MCF 10A (cell line): Measurements from ENCODE around the gene CHIC1. TPM values are rescaled to one million over a fixed set of nuclear protein-coding genes. Genes with fewer than 3 reads are reported as not detected.
A peak's percentile ranks its signal among the peaks of the same experiment; 100 is the strongest.

Experiments
- BruUV-seq: library from RNA; stranded (reverse); fragments of 400-500 nt; replicated peaks from 2 replicates; lab custom pipeline; 2021; lab: Mats Ljungman, UMichigan
- CTCF ChIA-PET: fragments of 300-600 bp; sonication (Branson Sonifier 250); formaldehyde crosslinking; extraction: SDS; loops from one replicate; lab custom pipeline; 2021; ENCODE audit warnings: antibody characterized with exemption, inconsistent platforms; lab: Yijun Ruan, JAX
- POLR2A ChIA-PET: fragments of 300-600, 350-650 bp; sonication (Branson Sonifier 250); formaldehyde crosslinking; extraction: SDS; loops from one replicate; lab custom pipeline; 2020; ENCODE audit warnings: antibody characterized with exemption, inconsistent platforms; lab: Yijun Ruan, JAX
- DNase-seq: peaks from one replicate; pipeline ENCODE4 v3.0.0-alpha.2; 2018; ENCODE audit not compliant: unreplicated experiment
- H3K27ac Mint-ChIP-seq: one replicate; pipeline ENCODE4 v1.8.0; 2022; ENCODE audit warnings: mild to moderate bottlenecking, low read depth, mixed read lengths; ENCODE audit not compliant: unreplicated experiment
- H3K27me3 Mint-ChIP-seq: one replicate; pipeline ENCODE4 v1.8.0; 2022; ENCODE audit warnings: mixed read lengths; ENCODE audit not compliant: insufficient read depth, unreplicated experiment
- H3K36me3 Mint-ChIP-seq: one replicate; pipeline ENCODE4 v1.8.0; 2022; ENCODE audit warnings: mild to moderate bottlenecking, moderate library complexity, mixed read lengths; ENCODE audit not compliant: insufficient read depth, unreplicated experiment
- H3K4me1 Mint-ChIP-seq: one replicate; pipeline ENCODE4 v1.8.0; 2022; ENCODE audit warnings: mixed read lengths; ENCODE audit not compliant: insufficient read depth, unreplicated experiment
- H3K4me3 Mint-ChIP-seq: one replicate; pipeline ENCODE4 v1.8.0; 2022; ENCODE audit warnings: mild to moderate bottlenecking, moderate library complexity, mixed read lengths; ENCODE audit not compliant: unreplicated experiment
- H3K9me3 Mint-ChIP-seq: one replicate; pipeline ENCODE4 v1.8.0; 2022; ENCODE audit warnings: mixed read lengths; ENCODE audit not compliant: unreplicated experiment
- intact Hi-C: fragments of 100-400 bp; cut with micrococcal nuclease; formaldehyde crosslinking; loops from 2 replicates; pipeline ENCODE4 v1.14.1; 2022
- total RNA-seq: library from RNA; stranded (reverse); gene quantifications from 2 replicates; pipeline ENCODE4 v1.2.3, GENCODE V29; 2022
- TF ChIP-seq, protein P1 (sequence below): fragments of 200-600 bp; IDR thresholded peaks from one replicate; pipeline ENCODE4 v1.8.0; 2022; ENCODE audit warnings: antibody characterized with exemption, mild to moderate bottlenecking; ENCODE audit not compliant: unreplicated experiment

The CHIC1 gene
- total RNA-seq, 1 experiment from 2014 or later = 7.4 TPM

DNA sequence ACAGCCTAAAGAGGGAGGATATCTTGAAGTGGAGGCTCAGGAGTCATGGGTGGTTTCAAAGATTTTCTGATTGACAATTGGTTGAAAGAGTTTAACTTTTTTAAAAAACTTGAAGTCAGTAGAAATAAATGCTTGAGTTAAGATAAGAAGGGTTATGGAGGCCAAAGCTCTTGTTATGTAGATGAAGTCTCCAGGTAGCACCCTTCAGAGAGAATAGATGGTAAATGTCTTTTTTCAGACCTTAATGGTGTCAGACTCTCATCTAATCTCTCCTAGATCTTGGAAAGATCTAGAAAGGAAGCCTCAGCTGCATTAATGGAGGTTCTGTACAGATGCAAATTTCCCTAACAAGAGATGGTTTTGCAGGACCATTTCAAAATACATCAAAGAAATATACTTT is 6.8 kb upstream of the CHIC1 start:
- no peaks in the 10 kb centered on the region for H3K36me3 Mint-ChIP-seq
- H3K4me1 Mint-ChIP-seq = no peaks in the 10 kb centered on the region
- CTCF ChIA-PET = no interaction called here
- no peak overlapping the region for H3K27ac Mint-ChIP-seq
- TF ChIP-seq, protein P1, sequence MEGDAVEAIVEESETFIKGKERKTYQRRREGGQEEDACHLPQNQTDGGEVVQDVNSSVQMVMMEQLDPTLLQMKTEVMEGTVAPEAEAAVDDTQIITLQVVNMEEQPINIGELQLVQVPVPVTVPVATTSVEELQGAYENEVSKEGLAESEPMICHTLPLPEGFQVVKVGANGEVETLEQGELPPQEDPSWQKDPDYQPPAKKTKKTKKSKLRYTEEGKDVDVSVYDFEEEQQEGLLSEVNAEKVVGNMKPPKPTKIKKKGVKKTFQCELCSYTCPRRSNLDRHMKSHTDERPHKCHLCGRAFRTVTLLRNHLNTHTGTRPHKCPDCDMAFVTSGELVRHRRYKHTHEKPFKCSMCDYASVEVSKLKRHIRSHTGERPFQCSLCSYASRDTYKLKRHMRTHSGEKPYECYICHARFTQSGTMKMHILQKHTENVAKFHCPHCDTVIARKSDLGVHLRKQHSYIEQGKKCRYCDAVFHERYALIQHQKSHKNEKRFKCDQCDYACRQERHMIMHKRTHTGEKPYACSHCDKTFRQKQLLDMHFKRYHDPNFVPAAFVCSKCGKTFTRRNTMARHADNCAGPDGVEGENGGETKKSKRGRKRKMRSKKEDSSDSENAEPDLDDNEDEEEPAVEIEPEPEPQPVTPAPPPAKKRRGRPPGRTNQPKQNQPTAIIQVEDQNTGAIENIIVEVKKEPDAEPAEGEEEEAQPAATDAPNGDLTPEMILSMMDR = no peak
- no TSS peak for BruUV-seq
- peaks cover 44% of the 10 kb centered on the region for H3K27me3 Mint-ChIP-seq
- no peak overlapping the region for H3K4me3 Mint-ChIP-seq
- POLR2A ChIA-PET = no interaction called here
- no peaks in the 10 kb centered on the region for H3K9me3 Mint-ChIP-seq
- no peak for DNase-seq
- intact Hi-C loops = no loop called here

DNA sequence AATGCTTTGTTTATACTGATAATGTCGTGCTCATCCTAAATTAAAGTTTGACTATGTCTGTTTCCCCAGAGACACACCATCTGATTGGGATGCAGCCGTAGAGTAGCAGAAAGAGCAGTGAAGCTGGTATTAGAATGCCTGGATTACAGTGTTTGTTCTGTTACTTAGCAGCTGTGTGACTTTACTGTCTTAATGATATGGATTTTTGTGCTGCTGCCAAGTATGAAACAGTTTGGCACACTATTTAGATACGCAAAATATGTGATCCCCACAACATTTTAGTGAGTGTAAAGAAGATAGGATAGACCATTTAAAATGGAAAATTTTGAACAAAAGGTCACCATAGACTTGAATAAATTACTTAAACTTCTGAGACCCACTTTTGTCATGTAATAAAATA is 1.2 kb upstream of the CHIC1 start:
- TF ChIP-seq, protein P1 = no peak
- Mint-ChIP-seq H3K4me1 (no peaks in the 10 kb centered on the region), H3K27me3 (peaks cover 25% of the 10 kb centered on the region), H3K9me3 (no peaks in the 10 kb centered on the region), H3K27ac (no peak overlapping the region), H3K36me3 (no peaks in the 10 kb centered on the region), H3K4me3 (peak overlapping the region; percentile 83)
- no peak for DNase-seq
- ChIA-PET POLR2A (interaction anchor here (1.8 kb wide), 1 partner anchor 15 kb away, joined by 5 read pairs; no protein-coding TSS in a partner anchor), CTCF (no interaction called here)
- BruUV-seq = no TSS peak
- intact Hi-C loops = no loop called here

DNA sequence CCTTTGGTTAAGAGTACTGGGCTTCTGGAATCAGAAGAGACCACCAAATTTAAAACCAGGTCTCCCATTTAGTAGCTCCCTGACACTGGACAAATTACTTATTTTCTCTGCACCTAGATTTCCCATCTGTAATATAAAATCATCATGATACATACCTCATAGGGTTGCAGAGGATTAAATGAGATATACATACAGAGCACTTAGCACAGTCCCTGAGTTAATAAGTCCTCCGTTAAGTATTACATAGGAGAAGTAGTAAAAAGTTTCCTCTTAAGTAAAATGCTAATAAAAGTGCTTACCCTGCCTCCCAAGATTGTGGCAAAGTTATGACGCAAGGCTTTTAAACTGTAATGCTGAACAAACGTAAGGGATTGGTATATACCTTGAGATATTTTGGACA is 539 bp upstream of the CHIC1 start:
- no peaks in the 10 kb centered on the region for H3K36me3 Mint-ChIP-seq

DNA sequence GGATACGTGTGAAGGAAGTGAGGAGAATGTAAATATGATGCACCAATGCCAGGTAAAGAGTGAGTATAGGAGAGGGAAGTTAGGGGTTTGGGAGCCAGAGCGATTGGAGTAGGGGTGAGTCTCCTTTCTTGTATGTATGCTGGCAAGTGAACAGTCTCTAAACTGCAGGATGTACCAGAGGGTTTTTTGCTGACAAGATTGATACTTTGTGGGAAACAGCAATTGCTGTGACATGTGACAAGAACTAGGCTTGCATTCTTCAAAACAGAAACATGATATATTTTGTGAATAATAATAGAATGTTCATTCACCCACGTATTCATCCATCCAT is 706 bp downstream of the CHIC1 start:
- H3K4me3 Mint-ChIP-seq = peak overlapping the region; percentile 83
- no peaks in the 10 kb centered on the region for H3K4me1 Mint-ChIP-seq
- H3K36me3 Mint-ChIP-seq = no peaks in the 10 kb centered on the region
- intact Hi-C loops = no loop called here
- CTCF ChIA-PET = no interaction called here
- peaks cover 25% of the 10 kb centered on the region for H3K27me3 Mint-ChIP-seq
- POLR2A ChIA-PET = no interaction called here
- TF ChIP-seq, protein P1 = no peak
- peak overlapping the region; percentile 80 for H3K27ac Mint-ChIP-seq
- no TSS peak for BruUV-seq
- DNase-seq = peak; percentile 17
- no peaks in the 10 kb centered on the region for H3K9me3 Mint-ChIP-seq

More for the DNA sequence above, 539 bp upstream of the CHIC1 start:
- Mint-ChIP-seq H3K27ac (peak overlapping the region; percentile 80), H3K4me1 (no peaks in the 10 kb centered on the region), H3K27me3 (peaks cover 25% of the 10 kb centered on the region), H3K4me3 (peak overlapping the region; percentile 83), H3K9me3 (no peaks in the 10 kb centered on the region)
- CTCF ChIA-PET = no interaction called here
- TSS peak; percentile 72 for BruUV-seq
- DNase-seq = no peak
- POLR2A ChIA-PET = interaction anchor here (1.8 kb wide), 1 partner anchor 15 kb away, joined by 5 read pairs; no protein-coding TSS in a partner anchor
- intact Hi-C loops = no loop called here
- TF ChIP-seq, protein P1 = no peak
